Heart left ventricle (tissue), 16 donors: ENCODE results near the gene HDLBP. TPM values are rescaled to one million over a fixed set of nuclear protein-coding genes. Genes with fewer than 3 reads are reported as not detected.
A peak's percentile ranks its signal among the peaks of the same experiment; 100 is the strongest.

Source experiments
- ATAC-seq, 4 donors: fragments of 200-7000 bp; cut with Tn5 transposase; one replicate each; pipeline ENCODE4 v1.9.1; 2020 to 2022; ENCODE audit warnings: moderate library complexity in 4 of 4, mild to moderate bottlenecking in 3 of 4, moderate number of reproducible peaks in 1 of 4
- DNase-seq, 5 donors: peaks; one replicate each; pipeline ENCODE4 v3.0.0-alpha.2; 2020
- H3K27ac ChIP-seq, 12 donors: fragments of 200-600 bp; sonication (generic) in 4 of 12; one replicate each; pipeline versions ENCODE4 v1.5.0 to v1.8.0; 2016 to 2022; ENCODE audit warnings: mild to moderate bottlenecking in 2 of 12
- H3K27me3 ChIP-seq, 9 donors: fragments of 200-600 bp; sonication (generic) in 2 of 9; one replicate each; pipeline versions ENCODE4 v1.5.1 to v1.8.0; 2016 to 2022; ENCODE audit warnings: mild to moderate bottlenecking in 3 of 9
- H3K36me3 ChIP-seq, 9 donors: fragments of 200-600 bp; sonication (generic) in 2 of 9; one replicate each; pipeline versions ENCODE4 v1.5.0 to v1.8.0; 2018 to 2022; ENCODE audit warnings: mild to moderate bottlenecking in 2 of 9
- H3K4me1 ChIP-seq, 12 donors: fragments of 200-600 bp; sonication (generic) in 4 of 12; one replicate each; pipeline versions ENCODE4 v1.5.0 to v1.8.0; 2016 to 2022; ENCODE audit warnings: mild to moderate bottlenecking in 3 of 12
- H3K4me3 ChIP-seq, 12 donors: fragments of 200-600 bp; sonication (generic) in 4 of 12; one replicate each; pipeline versions ENCODE4 v1.5.0 to v1.8.0; 2017 to 2022; ENCODE audit warnings: mild to moderate bottlenecking in 9 of 12, moderate library complexity in 4 of 12
- H3K9me3 ChIP-seq, 12 donors: fragments of 200-600 bp; sonication (generic) in 4 of 12; one replicate each; pipeline versions ENCODE4 v1.5.0 to v1.8.0; 2016 to 2022; ENCODE audit warnings: mild to moderate bottlenecking in 1 of 12
- CTCF ChIP-seq, 12 donors: fragments of 200-600 bp; sonication (generic) in 4 of 12; IDR thresholded peaks; one replicate each; pipeline versions ENCODE4 v1.5.0 to v1.8.0; 2018 to 2022; ENCODE audit warnings: antibody characterized with exemption in 12 of 12, mild to moderate bottlenecking in 5 of 12
- POLR2A ChIP-seq, 2 donors: fragments of 450-650 bp; IDR thresholded peaks; one replicate each; pipeline ENCODE4 v1.6.1; 2017; ENCODE audit warnings: antibody characterized with exemption in 2 of 2, mild to moderate bottlenecking in 2 of 2, moderate library complexity in 2 of 2
- WGBS, 4 donors: extraction: QIAGEN DNeasy Blood & Tissue Kit in 2 of 4; methylation state at CpG; one replicate each; pipeline versions ENCODE4 v1.1.5 to v1.1.7; 2013 to 2018; 5-methylcytosine and 5-hydroxymethylcytosine counted together
- intact Hi-C, 10 donors: fragments of 100-400 bp; cut with DNase I; formaldehyde crosslinking; loops; one replicate each; pipeline versions ENCODE4 v1.11.1 to v1.14.2; 2022
- polyA plus RNA-seq, 2 donors: library from polyadenylated mRNA; stranded (reverse); fragments of 200-250 nt; gene quantifications; one replicate each; pipeline ENCODE4 v1.2.3, GENCODE V29; 2013
- total RNA-seq, 9 donors: library from RNA; depleted of rRNA in 2 of 9; stranded (reverse); fragments of >200 nt in 2 of 9; fragmentation: NEBNext Ultra II Directional in 3 of 9; extraction: Animal tissue kit (Norgen Biotek cat#: 25700) in 3 of 9; gene quantifications; one replicate each; pipeline versions ENCODE4 v1.1.0 to v1.2.4, GENCODE V29; 2016 to 2023
- donor health status: ischemic (EF 13 %, LVEDD 7.1; RV severe dilation, severe dysfunction).
- donor health status: healthy with polysubstance abuse.
- donor health status: DM: no; HTN: yes; CAD: no.
- donor health status: DM: no; HTN: no; CAD: no.
- donor health status: ischemic (EF 25% LVEDD 6.9; RV normal size, moderate dysfunction).
- donor health status: ischemic (EF 25% LVEDD 5.7; RV mildly dilated, moderate dysfunction).
- donor health status: healthy.
- donor health status: DM: yes; HTN: yes; CAD: no.
- donor health status: ischemic (EF 35%, LVEDD 5.7; RV mildly dilated, moderate dysfunction).
- donor health status: nonischemic (EF 11% LVEDD 7.7; RV severe dilation, severe dysfunction).
- donor health status: DM: yes; HTN: yes; CAD: no.
- donor health status: PGD.
- donor health status: ischemic (EF 29% LVEDD 5.4; RV normal size, mild dysfunction).
- donor health status: nonischemic (EF 23%, LVEDD 6.1; RV moderate dilation, normal function).

HDLBP gene
- total and polyA plus RNA-seq, 11 donors: 220 to 407 (median 343) TPM

GRCh38 chr2:241217320-241218031 lies 98.0 kb downstream of the HDLBP start:
- peak overlapping the region; percentile 14 to 93 (median 60) for H3K4me3 ChIP-seq
- peak; percentile 30 to 85 (median 84) for ATAC-seq
- no peaks in the 10 kb centered on the region for H3K36me3 ChIP-seq
- H3K27ac ChIP-seq: peak overlapping the region in 11 of 12 donors; percentile 26 to 89 (median 83)
- H3K27me3 ChIP-seq: no peaks in the 10 kb centered on the region
- intact Hi-C loops: loop anchor here in 5 of 10 donors (1.0 to 10.0 kb wide), 7 partner anchors 65 to 370 kb away; partner anchors contain the start of genes MTERF4 (in 2 of the 5) and PPP1R7 (in 1 of the 5)
- peak; percentile 69 to 81 (median 73) for DNase-seq
- peaks cover 0 to 17% (median 10%) of the 10 kb centered on the region in 12 donors for H3K4me1 ChIP-seq
- H3K9me3 ChIP-seq: no peaks in the 10 kb centered on the region
- TF ChIP-seq POLR2A (IDR thresholded peaks at IDR 0.05): no peak
- peak in 2 of 12 donors; percentile 14 to 18 for TF ChIP-seq CTCF (IDR thresholded peaks at IDR 0.05)
- WGBS, 4 donors: 0 to 1% (median 1%) methylated on average over 8 to 70 of the region's 77 CpGs

GRCh38 chr2:241216211-241216761 lies 99.2 kb downstream of the HDLBP start:
- WGBS, 4 donors: 52 to 64% (median 55%) methylated on average over 13 to 14 of the region's 14 CpGs
- DNase-seq (no peak), ATAC-seq (no peak)
- Histone ChIP-seq H3K36me3 (no peaks in the 10 kb centered on the region), H3K27me3 (no peaks in the 10 kb centered on the region), H3K9me3 (no peaks in the 10 kb centered on the region), H3K27ac (no peak overlapping the region), H3K4me1 (peaks cover 0 to 17% (median 10%) of the 10 kb centered on the region in 12 donors), H3K4me3 (no peak overlapping the region)
- TF ChIP-seq CTCF (IDR thresholded peaks at IDR 0.05): no peak
- intact Hi-C loops: loop anchor here in 4 of 10 donors (2.0 to 10.0 kb wide), 6 partner anchors 63 to 369 kb away; partner anchors contain the start of genes MTERF4 (in 2 of the 4) and PPP1R7 (in 1 of the 4)

GRCh38 chr2:241215421-241215820 lies 100.1 kb downstream of the HDLBP start:
- intact Hi-C loops: loop anchor here in 3 of 10 donors (5.0 to 10.0 kb wide), 4 partner anchors 63 to 368 kb away; partner anchors contain the start of genes MTERF4 (in 1 of the 3) and PPP1R7 (in 1 of the 3)
- Histone ChIP-seq H3K27me3 (no peaks in the 10 kb centered on the region), H3K36me3 (no peaks in the 10 kb centered on the region), H3K9me3 (no peaks in the 10 kb centered on the region), H3K4me3 (no peak overlapping the region), H3K4me1 (peaks cover 0 to 17% (median 10%) of the 10 kb centered on the region in 12 donors), H3K27ac (no peak overlapping the region)
- ATAC-seq (no peak), DNase-seq (no peak)
- TF ChIP-seq POLR2A (IDR thresholded peaks at IDR 0.05) (no peak), CTCF (IDR thresholded peaks at IDR 0.05) (no peak)
- 46 to 52% (median 48%) methylated on average over 9 of the region's 9 CpGs for WGBS, 4 donors

- ATAC-seq (no peak), DNase-seq (no peak)
- WGBS, 4 donors: 85 to 92% (median 89%) methylated on average over 9 to 12 of the region's 12 CpGs
- intact Hi-C loops: loop anchor here in 3 of 10 donors (5.0 to 10.0 kb wide), 4 partner anchors 62 to 367 kb away; partner anchors contain the start of genes PPP1R7 (in 2 of the 3) and MTERF4 (in 1 of the 3)
- Histone ChIP-seq H3K9me3 (no peaks in the 10 kb centered on the region), H3K27me3 (no peaks in the 10 kb centered on the region), H3K4me3 (no peak overlapping the region), H3K4me1 (peaks cover 0 to 17% (median 10%) of the 10 kb centered on the region in 12 donors), H3K36me3 (no peaks in the 10 kb centered on the region), H3K27ac (no peak overlapping the region)
- TF ChIP-seq CTCF (IDR thresholded peaks at IDR 0.05) (no peak), POLR2A (IDR thresholded peaks at IDR 0.05) (no peak)
Measured at GRCh38 chr2:241214766-241215165, 100.7 kb downstream of the HDLBP start.
